HCT116 (cell line): ENCODE measurements around the gene ABCC5. TPM values are rescaled to one million over a fixed set of nuclear protein-coding genes. Genes with fewer than 3 reads are reported as not detected.

ENCODE experiments used
- ATAC-seq: fragments of 200-7000 bp; cut with Tn5 transposase; 2 replicates; pipeline ENCODE4 v1.9.1; 2020; ENCODE audit warnings: mild to moderate bottlenecking, moderate library complexity
- BruUV-seq: library from RNA; stranded (reverse); fragments of 400-500 nt; replicated peaks from 2 replicates; lab custom pipeline; 2021; lab: Mats Ljungman, UMichigan
- CTCF ChIA-PET: fragments of 300-600 bp; sonication (Branson Sonifier 250); formaldehyde crosslinking; loops from one replicate; lab custom pipeline; 2021; ENCODE audit warnings: antibody characterized with exemption; lab: Charles Lee
- POLR2A ChIA-PET: fragments of 300-600, 350-600 bp; sonication (Branson Sonifier 250); formaldehyde crosslinking; loops from one replicate; lab custom pipeline; 2021; ENCODE audit warnings: antibody characterized with exemption; lab: Charles Lee
- RAD21 ChIA-PET, 2 experiments: fragments of 300-600 bp; sonication (Branson Sonifier 250); formaldehyde crosslinking; loops; one replicate each; lab custom pipeline; 2023; ENCODE audit warnings: low total read pairs in 2 of 2; ENCODE audit not compliant: uncharacterized antibody in 2 of 2, unreplicated experiment in 2 of 2, low non-redundant PET in 1 of 2; lab: Charles Lee
- DNase-seq: peaks from one replicate; pipeline ENCODE4 v3.0.0-alpha.2; 2010; ENCODE audit warnings: low read depth, low spot score
- H2AFZ ChIP-seq: fragments of 200-600 bp; shearing (Covaris generic), sonication (generic); 2 replicates; pipeline ENCODE4 v1.6.1; 2017; ENCODE audit warnings: low read depth, mixed run types, mixed read lengths, antibody characterized with exemption, low read length; ENCODE audit not compliant: poor library complexity, severe bottlenecking
- H3K27ac ChIP-seq: 2 replicates; pipeline ENCODE4 v1.5.1; 2012; ENCODE audit warnings: low read depth, low read length
- H3K27me3 ChIP-seq: fragments of 200-600 bp; sonication (generic); 2 replicates; pipeline ENCODE4 v1.6.1; 2016; ENCODE audit warnings: mixed run types, low read length, mixed read lengths; ENCODE audit not compliant: insufficient read depth
- H3K36me3 ChIP-seq, 2 experiments: fragments of 200-500 bp in 1 of 2; fragments of 200-600 bp in 1 of 2; sonication (Bioruptor generic) in 1 of 2; sonication (generic) in 1 of 2; 2 replicates each; pipeline versions ENCODE4 v1.5.1 to v1.6.1; 2014 to 2016; ENCODE audit warnings: low read length in 2 of 2, inconsistent platforms in 1 of 2, mixed read lengths in 1 of 2, mixed run types in 1 of 2; ENCODE audit not compliant: insufficient read depth in 2 of 2, control insufficient read depth in 1 of 2
- H3K4me1 ChIP-seq, 2 experiments: fragments of 200-600 bp in 1 of 2; sonication (generic) in 1 of 2; 2 replicates each; pipeline versions ENCODE4 v1.5.1 to v1.6.1; 2012 to 2017; ENCODE audit warnings: low read length in 2 of 2, inconsistent platforms in 1 of 2, mild to moderate bottlenecking in 1 of 2, mixed read lengths in 1 of 2, mixed run types in 1 of 2, moderate library complexity in 1 of 2; ENCODE audit not compliant: insufficient read depth in 2 of 2, control insufficient read depth in 1 of 2
- H3K4me2 ChIP-seq: fragments of 200-600 bp; sonication (generic); 2 replicates; pipeline ENCODE4 v1.6.1; 2017; ENCODE audit warnings: mixed run types, low read length, mixed read lengths
- H3K4me3 ChIP-seq, 2 experiments: fragments of 200-600 bp in 1 of 2; sonication (generic) in 1 of 2; replicated peaks in 1 of 2; 2 replicates each; pipeline ENCODE4 v1.5.1; 2011 to 2016; ENCODE audit warnings: low read length in 2 of 2, control low read depth in 1 of 2, low read depth in 1 of 2, mild to moderate bottlenecking in 1 of 2, mixed read lengths in 1 of 2, mixed run types in 1 of 2
- H3K79me2 ChIP-seq: fragments of 200-600 bp; sonication (generic); 2 replicates; pipeline ENCODE4 v1.6.1; 2017; ENCODE audit warnings: mild to moderate bottlenecking, mixed run types, low read length, moderate library complexity, mixed read lengths; ENCODE audit not compliant: insufficient read depth
- H3K9ac ChIP-seq: fragments of 200-600 bp; sonication (generic); 2 replicates; pipeline ENCODE4 v1.6.1; 2016; ENCODE audit warnings: low read length, mixed read lengths
- H3K9me2 ChIP-seq: fragments of 200-600 bp; sonication (generic), shearing (Covaris generic); 2 replicates; pipeline ENCODE4 v1.6.1; 2017; ENCODE audit warnings: mixed run types, mild to moderate bottlenecking, moderate library complexity; ENCODE audit not compliant: insufficient read depth
- H3K9me3 ChIP-seq, 2 experiments: fragments of 200-500 bp in 1 of 2; fragments of 200-600 bp in 1 of 2; sonication (Bioruptor generic) in 1 of 2; sonication (generic) in 1 of 2; 2 replicates each; pipeline ENCODE4 v1.6.1; 2014 to 2017; ENCODE audit warnings: low read length in 2 of 2, mixed read lengths in 2 of 2, inconsistent platforms in 1 of 2, low read depth in 1 of 2, mild to moderate bottlenecking in 1 of 2, mixed run types in 1 of 2, moderate library complexity in 1 of 2; ENCODE audit not compliant: control insufficient read depth in 1 of 2, insufficient read depth in 1 of 2
- H4K20me1 ChIP-seq: fragments of 200-600 bp; sonication (generic), shearing (Covaris generic); 2 replicates; pipeline ENCODE4 v1.6.1; 2017; ENCODE audit warnings: mixed run types, mild to moderate bottlenecking, moderate library complexity; ENCODE audit not compliant: insufficient read depth
- CEBPB ChIP-seq: IDR thresholded peaks from 2 replicates; pipeline ENCODE4 v1.6.1; 2012; ENCODE audit warnings: low read depth
- EGR1 ChIP-seq: IDR thresholded peaks from 2 replicates; pipeline ENCODE4 v1.6.1; 2012; ENCODE audit warnings: low read depth
- FOSL1 ChIP-seq: IDR thresholded peaks from 2 replicates; pipeline ENCODE4 v1.6.1; 2012; ENCODE audit warnings: low read depth
- JUND ChIP-seq: IDR thresholded peaks from 2 replicates; pipeline ENCODE4 v1.6.1; 2012
- POLR2AphosphoS5 ChIP-seq: IDR thresholded peaks from 2 replicates; pipeline ENCODE4 v1.6.1; 2011; ENCODE audit warnings: mild to moderate bottlenecking, low read depth, low read length, moderate library complexity
- REST ChIP-seq: IDR thresholded peaks from 2 replicates; pipeline ENCODE4 v1.6.1; 2012; ENCODE audit warnings: low read depth
- SIN3A ChIP-seq: IDR thresholded peaks from 2 replicates; pipeline ENCODE4 v1.6.1; 2012; ENCODE audit warnings: low read depth
- SP1 ChIP-seq: IDR thresholded peaks from 2 replicates; pipeline ENCODE4 v1.6.1; 2012; ENCODE audit warnings: low read depth
- SRF ChIP-seq: IDR thresholded peaks from 2 replicates; pipeline ENCODE4 v1.6.1; 2012; ENCODE audit warnings: low read depth
- TCF7L2 ChIP-seq: IDR thresholded peaks from 2 replicates; pipeline ENCODE4 v1.7.0; 2011; ENCODE audit warnings: borderline replicate concordance, inconsistent platforms; ENCODE audit not compliant: insufficient read depth, insufficient read length; ENCODE audit errors: extremely low read depth
- ZBTB33 ChIP-seq: IDR thresholded peaks from 2 replicates; pipeline ENCODE4 v1.6.1; 2011; ENCODE audit warnings: mild to moderate bottlenecking, low read length, moderate library complexity; ENCODE audit not compliant: insufficient replicate concordance; ENCODE audit errors: extremely low read depth
- intact Hi-C: fragments of 100-400 bp; cut with micrococcal nuclease; formaldehyde crosslinking; loops from 2 replicates; pipeline ENCODE4 v1.10.0; 2022
- total RNA-seq: library from RNA; stranded (reverse); gene quantifications from one replicate; pipeline ENCODE4 v1.2.1, GENCODE V29; 2021; ENCODE audit not compliant: unreplicated experiment
- TF ChIP-seq, protein P1 (sequence below): IDR thresholded peaks from 2 replicates; pipeline ENCODE4 v1.6.1; 2012

ABCC5 gene
- total RNA-seq, 1 experiment from 2014 or later = 16.9 TPM

- H3K27me3 ChIP-seq = no peaks in the 10 kb centered on the region
- intact Hi-C loops = loop anchor here (10.0 kb wide), 1 partner anchor 273 kb away; no protein-coding TSS in a partner anchor
- H3K27ac ChIP-seq = no peak overlapping the region
- H3K9me2 ChIP-seq = no peaks in the 10 kb centered on the region
- no peak overlapping the region for H3K4me3 ChIP-seq
- no peaks in the 10 kb centered on the region for H3K36me3 ChIP-seq
- H4K20me1 ChIP-seq = no peaks in the 10 kb centered on the region
- H2AFZ ChIP-seq = no peak overlapping the region
- CTCF ChIA-PET = no interaction called here
- no peaks in the 10 kb centered on the region; the same call in 1 of the 2 replicates for H3K79me2 ChIP-seq
- BruUV-seq = no TSS peak
- H3K9me3 ChIP-seq = no peaks in the 10 kb centered on the region
- H3K9ac ChIP-seq = no peak overlapping the region
- H3K4me2 ChIP-seq = no peak overlapping the region
- DNase-seq (no peak), ATAC-seq (no peak)
- TF ChIP-seq REST (no peak), CEBPB (no peak), JUND (no peak), SIN3A (no peak), SRF (no peak), TCF7L2 (no peak), ZBTB33 (no peak), SP1 (no peak), POLR2AphosphoS5 (no peak), EGR1 (no peak), FOSL1 (no peak)
- TF ChIP-seq, protein P1, sequence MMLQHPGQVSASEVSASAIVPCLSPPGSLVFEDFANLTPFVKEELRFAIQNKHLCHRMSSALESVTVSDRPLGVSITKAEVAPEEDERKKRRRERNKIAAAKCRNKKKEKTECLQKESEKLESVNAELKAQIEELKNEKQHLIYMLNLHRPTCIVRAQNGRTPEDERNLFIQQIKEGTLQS = no peak
- POLR2A ChIA-PET = no interaction called here
- RAD21 ChIA-PET = no interaction called here
- peaks cover 5 to 9% of the 10 kb centered on the region in 2 experiments for H3K4me1 ChIP-seq
These were observed 6.3 kb downstream of the ABCC5 start for GRCh38 chr3:184011230-184011876.
